GM21576 (cell line): ENCODE measurements around the gene PAPSS2.
"Not testable (repeated sequence)": the region's sequence is repeated elsewhere in the genome, so short reads cannot be mapped to it uniquely, and the experiment has no call there.

Source experiments
- ATAC-seq: cut with Tn5 transposase; IDR thresholded peaks from one replicate; pipeline ENCODE4 v1.9.1; 2021; ENCODE audit warnings: mild to moderate bottlenecking, moderate library complexity; ENCODE audit not compliant: unreplicated experiment

The PAPSS2 gene

DNA sequence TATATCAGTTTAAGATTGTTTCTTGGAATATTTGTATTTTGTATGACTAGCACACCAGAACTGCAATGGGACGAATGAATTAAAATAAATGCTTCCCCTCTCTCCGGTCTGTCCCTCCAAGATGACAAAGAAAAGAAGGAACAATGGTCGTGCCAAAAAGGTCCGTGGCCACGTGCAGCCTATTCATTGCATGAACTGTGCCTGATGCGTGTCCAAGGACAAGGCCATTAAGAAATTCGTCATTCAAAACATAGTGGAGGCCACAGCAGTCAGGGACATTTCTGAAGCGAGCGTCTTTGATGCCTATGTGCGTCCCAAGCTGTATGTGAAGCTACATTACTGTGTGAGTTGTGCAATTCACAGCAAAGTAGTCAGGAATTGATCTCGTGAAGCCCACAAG, 17.2 kb upstream of the PAPSS2 start:
- ATAC-seq = no peak

DNA sequence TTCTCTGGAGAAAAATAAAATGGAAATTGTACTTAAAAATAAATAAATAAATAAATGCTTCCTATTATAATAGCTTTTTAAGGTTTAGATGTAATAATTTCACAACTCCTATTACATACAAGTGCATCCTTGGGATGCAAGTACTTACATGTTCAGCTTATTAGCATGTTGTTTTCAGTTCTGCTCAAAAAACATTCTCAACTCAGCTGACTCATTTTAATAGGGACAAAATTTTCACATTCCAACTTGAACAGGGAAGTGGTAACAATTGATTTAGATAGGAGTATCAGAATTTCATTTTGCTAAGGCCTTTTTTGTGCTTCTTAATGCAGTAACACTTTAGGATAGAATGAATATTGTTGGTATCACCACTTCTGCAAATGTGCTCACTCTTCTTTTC, 16.7 kb upstream of the PAPSS2 start:
- no peak for ATAC-seq

DNA sequence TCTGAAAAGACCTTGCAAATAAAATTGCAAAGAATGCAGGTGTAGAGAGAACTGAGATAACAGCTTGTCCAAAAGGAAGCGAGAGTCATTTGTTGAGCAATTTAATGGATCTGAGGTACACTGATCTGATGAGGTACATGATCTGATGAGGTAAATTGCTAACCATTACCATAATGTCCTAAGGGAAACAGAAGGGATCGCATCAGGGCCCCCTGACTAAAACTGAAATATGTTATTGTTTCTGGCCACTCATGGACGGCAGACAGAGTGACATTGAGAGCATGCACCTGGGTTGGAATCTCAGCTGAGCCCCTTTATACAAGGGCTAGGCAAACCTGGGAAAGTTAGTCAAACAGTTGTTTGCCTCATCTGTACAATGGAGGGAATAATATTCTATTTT, 15.8 kb upstream of the PAPSS2 start:
- ATAC-seq = no peak

DNA sequence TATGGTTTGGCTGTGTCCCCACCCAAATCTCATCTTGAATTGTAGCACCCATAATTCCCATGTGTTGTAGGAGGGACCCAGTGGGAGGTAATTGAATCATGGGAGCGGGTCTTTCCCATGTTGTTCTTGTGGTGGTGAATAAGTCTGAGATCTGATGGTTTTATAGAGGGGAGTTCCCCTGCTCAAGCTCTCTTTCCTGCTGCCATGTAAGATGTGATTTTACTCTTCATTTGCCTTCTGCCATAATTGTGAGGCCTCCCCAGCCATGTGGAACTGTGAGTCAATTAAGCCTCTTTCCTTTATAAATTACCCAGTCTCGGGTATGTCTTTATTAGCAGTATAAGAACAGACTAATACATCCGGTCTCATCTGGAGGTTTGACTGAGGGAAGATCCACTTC, 15.2 kb upstream of the PAPSS2 start:
- not testable (repeated sequence) for ATAC-seq

DNA sequence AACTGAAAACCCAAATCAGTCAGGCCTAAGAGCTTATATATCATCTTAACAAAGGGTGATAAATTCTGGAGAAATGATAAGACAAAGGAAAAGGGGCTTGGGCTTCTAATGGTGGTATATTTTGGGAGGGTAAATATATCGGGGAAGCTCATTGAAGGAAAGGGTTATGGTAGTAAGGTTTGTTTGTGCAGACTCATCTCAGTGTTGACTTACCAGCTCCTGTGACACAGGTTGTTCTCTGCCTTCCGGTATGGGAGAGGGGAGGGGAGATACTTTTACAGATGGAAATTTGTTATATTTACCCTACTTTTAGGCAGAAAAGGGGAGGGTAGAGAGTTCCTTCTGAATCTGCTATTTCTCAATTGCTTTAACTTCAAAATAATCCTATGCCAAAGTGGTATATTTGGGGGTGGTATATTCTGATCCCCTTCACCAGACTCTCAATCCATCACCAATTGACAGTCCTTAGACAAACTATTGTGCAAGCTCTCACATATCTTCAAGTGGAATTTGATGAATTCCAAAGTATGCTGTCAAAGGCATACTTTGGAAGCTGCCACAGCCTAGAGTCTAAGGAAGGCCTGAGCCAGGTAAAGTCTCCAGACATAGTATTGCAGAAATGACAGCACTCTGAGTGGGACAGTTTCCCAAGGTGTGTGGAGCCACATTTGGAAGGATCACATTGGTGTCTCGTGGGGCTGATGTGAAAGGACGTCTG, 13.3 kb upstream of the PAPSS2 start:
- ATAC-seq = no peak

DNA sequence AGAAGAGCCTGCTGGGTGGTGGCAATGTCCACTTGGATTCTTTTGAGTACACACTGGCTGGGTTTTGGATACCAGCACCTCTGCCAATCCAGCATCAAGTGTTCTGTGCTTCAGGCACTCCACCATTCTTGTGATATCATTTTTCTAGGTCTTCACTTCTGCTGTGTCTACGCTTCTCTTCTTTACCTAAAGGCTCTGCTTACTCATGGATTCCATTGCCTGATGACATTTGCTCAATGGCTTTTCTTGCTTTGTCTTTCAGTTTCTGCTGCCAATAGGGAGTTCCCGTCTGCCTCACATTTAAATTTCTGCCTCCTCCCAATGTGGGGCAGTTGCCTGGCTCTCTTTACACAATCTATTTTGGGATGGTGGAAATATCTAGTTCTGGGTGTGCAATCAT, 12.7 kb upstream of the PAPSS2 start:
- no peak for ATAC-seq

GRCh38 chr10:87650838-87651589, 8.7 kb upstream of the PAPSS2 start:
- no peak for ATAC-seq

DNA sequence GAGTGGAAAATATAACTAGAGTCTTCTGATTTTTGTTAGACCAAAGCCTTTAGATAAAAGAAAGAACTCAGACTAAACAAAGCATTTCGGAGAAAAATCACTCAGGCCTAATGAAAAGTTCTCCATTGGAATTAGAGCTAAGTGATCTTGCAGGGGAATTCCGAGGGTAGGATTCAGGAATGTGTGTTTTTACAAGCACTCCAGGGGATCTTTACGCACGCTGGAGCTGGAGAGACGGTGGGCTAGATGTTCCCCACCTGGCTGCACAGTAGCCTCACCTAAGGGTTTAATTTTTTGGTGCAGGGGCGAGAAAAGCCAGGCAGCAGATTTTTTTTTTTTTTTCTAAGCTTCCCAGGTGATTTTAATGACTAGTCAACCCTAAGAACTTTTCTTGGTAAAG, 7.9 kb upstream of the PAPSS2 start:
- no peak for ATAC-seq

DNA sequence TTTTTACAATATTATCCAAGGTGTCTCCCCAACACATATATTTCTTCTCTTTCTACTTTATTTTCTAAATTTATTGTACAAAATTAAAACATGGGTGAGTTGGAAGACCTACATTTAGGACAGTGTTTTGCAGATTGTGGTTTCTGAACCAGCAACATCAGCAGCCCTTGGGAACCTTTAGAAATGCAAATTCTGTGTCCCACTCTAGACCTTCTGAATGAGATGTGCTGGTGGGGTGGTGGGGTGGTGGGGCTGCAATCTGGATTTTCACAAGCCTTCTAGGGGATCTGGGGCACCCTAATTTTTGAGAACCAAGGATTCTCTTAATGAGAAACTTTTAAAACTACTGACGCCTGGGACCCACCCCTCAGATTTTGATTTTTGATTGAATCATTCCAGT, 7.4 kb upstream of the PAPSS2 start:
- no peak for ATAC-seq

DNA sequence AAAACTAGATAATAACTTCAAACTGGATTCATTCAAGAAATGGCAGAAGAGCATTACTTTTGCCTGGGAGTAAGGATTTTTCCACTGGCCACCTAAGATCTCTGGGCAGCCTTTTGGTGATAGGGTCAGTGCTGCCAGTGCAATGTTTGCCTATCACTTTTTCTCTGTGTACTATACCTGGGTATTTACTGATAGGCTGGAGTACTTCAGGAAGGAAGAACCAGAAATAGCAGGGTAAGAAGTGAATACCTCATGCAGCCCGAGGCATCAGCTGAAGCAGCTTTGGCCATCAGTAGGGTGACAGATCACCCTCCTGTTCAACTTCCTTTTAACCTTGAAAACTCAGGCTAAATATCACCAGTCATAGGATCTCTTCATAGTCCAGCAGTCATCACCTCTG, 5.5 kb upstream of the PAPSS2 start:
- no peak for ATAC-seq

GRCh38 chr10:87656431-87657072, 3.1 kb upstream of the PAPSS2 start:
- no peak for ATAC-seq

GRCh38 chr10:87657371-87657770, 2.3 kb upstream of the PAPSS2 start:
- ATAC-seq = no peak

DNA sequence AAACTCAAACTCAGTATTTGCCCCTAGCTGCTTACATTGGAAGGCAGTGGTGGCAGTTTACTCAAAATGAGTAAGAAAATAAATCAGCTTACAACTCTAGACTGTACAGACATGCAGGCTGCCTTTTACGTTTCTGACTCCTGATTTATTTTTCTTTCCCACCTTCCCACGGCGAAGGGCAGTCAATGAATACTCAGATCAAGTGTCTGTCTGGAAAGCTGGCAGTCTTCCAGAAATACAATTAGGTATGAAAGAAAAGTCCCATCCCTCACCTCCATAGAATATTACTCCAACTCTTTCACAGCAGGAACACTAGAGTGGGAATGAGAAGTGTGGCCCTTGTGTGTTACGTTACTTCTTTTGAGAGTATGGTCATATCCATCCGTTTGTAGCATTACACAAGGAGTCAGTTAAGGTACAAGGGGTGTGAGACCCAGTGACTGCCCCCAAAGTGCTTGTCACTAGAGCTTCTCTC, 1.3 kb upstream of the PAPSS2 start:
- no peak for ATAC-seq

GRCh38 chr10:87658858-87659555, 671 bp upstream of the PAPSS2 start:
- no peak for ATAC-seq

DNA sequence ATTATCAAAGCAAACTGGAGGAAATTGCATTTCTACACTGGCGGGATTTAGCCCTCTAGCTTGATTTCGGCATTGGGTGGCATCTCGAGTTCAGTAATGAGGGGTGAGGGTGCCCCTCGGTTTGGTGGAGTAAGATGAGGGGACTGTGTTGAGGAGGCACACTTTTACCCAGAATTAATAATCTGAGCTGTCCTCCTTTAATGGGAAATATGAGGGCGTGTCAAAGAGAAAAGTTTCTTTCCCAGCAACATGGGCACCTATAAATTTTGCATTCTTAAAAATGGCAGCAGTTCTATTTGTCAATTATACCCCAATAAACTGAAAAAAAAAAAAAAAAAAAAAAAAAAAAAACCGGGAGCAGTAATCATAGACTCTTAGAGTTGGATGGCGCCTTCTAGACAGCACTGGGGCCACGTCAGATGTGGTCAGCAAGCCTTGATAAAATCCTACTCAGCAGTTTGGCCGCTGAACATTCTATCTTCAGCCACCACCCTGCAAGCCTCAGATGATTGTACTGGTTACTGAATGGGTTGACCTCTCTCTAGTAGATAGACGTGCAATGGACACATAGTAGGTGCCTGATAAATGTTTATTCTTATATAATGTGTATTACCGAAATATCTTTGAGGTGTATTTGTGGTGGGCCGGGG, 931 bp downstream of the PAPSS2 start:
- no peak for ATAC-seq

- no peak for ATAC-seq
These were observed 2.4 kb downstream of the PAPSS2 start for GRCh38 chr10:87661861-87662785.

- ATAC-seq = no peak
These were observed 4.6 kb downstream of the PAPSS2 start for GRCh38 chr10:87664276-87664701.

DNA sequence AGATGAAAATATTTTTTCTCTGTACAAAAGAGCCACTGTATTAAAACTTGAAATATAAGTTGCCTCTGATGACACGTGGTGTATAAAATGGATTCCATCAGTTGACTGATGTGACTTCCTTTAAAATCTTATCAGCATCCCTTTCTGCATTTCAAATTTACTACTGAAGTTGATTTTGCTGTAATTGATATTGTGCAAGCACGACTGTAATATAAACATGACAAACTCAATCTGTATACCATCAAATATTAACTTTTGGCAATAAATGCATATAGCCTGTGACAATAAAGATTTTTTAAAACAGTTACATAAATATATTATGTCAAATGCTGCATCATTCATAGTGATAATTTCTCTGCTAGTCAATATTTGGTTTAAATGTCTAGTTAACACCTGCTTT, 7.8 kb downstream of the PAPSS2 start:
- ATAC-seq = no peak

DNA sequence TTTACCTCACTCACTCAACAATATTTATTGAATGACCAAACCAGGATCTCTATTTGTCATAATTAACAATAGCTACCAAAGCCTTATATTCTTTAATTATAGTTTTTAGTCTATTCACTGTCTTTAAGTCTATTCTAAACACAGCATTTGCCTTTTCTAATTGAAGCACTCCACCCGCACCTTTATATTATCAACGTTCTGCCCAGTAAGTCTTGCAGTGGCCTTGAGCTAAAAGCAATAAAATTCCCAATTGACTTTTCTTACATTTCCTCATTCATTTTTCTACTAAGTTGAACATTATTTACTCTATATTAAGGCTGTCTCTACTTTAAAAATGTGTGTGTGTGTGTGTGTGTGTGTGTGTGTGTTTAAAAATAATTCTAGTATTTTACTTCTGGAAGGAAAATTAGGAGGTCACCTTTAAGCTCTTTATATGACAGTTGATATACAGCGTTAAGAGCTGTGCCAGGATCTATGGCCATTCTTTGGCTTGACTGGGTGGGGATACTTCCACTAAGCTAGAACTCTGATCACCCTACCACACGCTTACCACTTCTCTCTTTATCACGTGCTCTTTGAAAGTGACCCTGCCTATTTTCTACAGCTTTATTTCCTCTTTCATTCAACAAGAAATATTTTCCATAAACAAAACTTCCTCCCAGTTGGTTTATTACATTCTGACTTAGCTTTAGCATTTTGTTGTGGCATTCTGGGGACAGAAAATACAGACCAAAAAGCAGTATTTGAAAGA, 8.8 kb downstream of the PAPSS2 start:
- no peak for ATAC-seq
